ENCODE data around the gene FAM107B.

DNA sequence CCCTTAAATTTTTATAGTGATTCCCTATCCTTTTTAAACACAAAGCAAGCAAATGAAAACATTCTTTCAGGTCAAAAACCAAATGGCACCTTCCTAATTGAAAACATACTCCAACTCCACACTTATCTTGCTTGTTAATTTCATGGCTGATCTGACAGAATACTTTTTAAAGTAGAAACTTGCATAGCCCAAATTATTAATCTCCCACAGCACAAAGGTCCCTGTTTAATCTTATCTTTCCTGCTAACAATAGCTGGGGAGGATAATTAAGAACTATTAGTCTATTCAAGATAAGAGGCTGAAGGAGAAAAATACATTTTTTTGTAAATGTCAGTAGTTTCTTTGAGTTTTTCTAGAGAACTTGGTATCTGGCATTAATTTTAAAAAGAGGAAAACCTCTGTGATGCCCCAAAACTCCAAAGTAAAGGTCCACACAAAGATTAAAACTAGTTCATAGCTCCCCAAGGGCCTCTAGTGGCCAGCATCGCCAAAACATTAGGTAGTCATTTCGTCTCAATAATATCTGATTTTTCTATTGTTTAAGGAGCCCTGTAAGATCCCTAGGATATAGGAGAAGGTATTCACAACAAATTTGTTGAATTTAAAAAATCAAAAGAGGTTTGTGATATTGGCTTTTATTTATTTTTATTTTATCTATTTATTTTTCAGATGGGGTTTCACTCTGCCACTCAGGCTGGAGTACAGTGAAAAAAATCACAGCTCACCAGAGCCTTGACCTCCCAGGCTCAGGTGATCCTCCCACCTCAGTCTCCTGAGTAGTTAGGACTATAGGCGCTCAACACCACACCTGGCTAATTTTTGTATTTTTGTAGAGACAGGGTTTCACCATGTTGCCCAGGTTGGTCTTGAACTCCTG, 48.4 kb upstream of the FAM107B start:
- no peak for TF ChIP-seq ZNF70 (CRISPR knock-in tag; IDR thresholded peaks at IDR 0.05)
- no peak for TF ChIP-seq CSDC2 (CRISPR knock-in tag; IDR thresholded peaks at IDR 0.05)
- TF ChIP-seq, protein P1, sequence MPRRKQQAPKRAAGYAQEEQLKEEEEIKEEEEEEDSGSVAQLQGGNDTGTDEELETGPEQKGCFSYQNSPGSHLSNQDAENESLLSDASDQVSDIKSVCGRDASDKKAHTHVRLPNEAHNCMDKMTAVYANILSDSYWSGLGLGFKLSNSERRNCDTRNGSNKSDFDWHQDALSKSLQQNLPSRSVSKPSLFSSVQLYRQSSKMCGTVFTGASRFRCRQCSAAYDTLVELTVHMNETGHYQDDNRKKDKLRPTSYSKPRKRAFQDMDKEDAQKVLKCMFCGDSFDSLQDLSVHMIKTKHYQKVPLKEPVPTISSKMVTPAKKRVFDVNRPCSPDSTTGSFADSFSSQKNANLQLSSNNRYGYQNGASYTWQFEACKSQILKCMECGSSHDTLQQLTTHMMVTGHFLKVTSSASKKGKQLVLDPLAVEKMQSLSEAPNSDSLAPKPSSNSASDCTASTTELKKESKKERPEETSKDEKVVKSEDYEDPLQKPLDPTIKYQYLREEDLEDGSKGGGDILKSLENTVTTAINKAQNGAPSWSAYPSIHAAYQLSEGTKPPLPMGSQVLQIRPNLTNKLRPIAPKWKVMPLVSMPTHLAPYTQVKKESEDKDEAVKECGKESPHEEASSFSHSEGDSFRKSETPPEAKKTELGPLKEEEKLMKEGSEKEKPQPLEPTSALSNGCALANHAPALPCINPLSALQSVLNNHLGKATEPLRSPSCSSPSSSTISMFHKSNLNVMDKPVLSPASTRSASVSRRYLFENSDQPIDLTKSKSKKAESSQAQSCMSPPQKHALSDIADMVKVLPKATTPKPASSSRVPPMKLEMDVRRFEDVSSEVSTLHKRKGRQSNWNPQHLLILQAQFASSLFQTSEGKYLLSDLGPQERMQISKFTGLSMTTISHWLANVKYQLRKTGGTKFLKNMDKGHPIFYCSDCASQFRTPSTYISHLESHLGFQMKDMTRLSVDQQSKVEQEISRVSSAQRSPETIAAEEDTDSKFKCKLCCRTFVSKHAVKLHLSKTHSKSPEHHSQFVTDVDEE (CRISPR knock-in tag; IDR thresholded peaks at IDR 0.05) = no peak
- TF ChIP-seq ARNTL (CRISPR knock-in tag; IDR thresholded peaks at IDR 0.05; ENCODE audit: borderline replicate concordance, low read depth) = no peak

Data from SK-N-SH treated with all-trans-retinoic acid at 6 μM for 48 hours (cell line).